ENCODE measurements around the gene SUCLG1. TPM values are rescaled to one million over a fixed set of nuclear protein-coding genes. Genes with fewer than 3 reads are reported as not detected.
"Not testable (repeated sequence)": the region's sequence is repeated elsewhere in the genome, so short reads cannot be mapped to it uniquely, and the experiment has no call there.

SUCLG1 gene
- polyA plus RNA-seq, 3 donors from 2014 or later, result 99.2 to 125 (median 105) TPM

DNA sequence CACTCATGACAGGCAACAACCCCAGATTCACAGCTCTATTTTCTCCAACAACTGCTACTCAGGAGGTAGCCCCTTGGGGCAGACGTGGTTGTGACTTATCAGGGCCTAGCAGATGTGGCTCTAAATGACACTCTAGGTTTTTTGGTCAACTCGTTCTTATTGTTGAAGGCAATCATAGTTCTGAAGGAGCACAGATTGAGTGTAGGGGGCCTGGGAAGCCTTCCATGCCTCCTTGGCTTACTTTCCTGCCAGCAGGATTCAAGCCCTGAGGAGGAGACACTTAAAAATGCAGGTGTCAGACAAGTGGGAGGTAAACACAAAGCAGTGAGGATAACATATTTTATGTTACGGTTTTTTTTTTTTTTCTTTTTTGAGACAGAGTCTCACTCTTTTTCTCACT is 23.5 kb upstream of the SUCLG1 start:
- peaks cover 0 to 6% (median 2%) of the 10 kb centered on the region in 3 donors for H3K27me3 Mint-ChIP-seq (ENCODE audit: low read depth in 3 of 3)
- peak overlapping the region; percentile 24 to 86 (median 80) for H3K27ac Mint-ChIP-seq
- peaks cover 5 to 7% (median 5%) of the 10 kb centered on the region in 3 donors for H3K36me3 Mint-ChIP-seq
- no peak overlapping the region for H3K4me3 Mint-ChIP-seq
- peaks cover 0 to 5% (median 3%) of the 10 kb centered on the region in 6 donors for H3K9me3 Mint-ChIP-seq
- DNase-seq, result no peak
- peaks cover 19 to 20% of the 10 kb centered on the region in 2 donors for H3K4me1 Mint-ChIP-seq

DNA sequence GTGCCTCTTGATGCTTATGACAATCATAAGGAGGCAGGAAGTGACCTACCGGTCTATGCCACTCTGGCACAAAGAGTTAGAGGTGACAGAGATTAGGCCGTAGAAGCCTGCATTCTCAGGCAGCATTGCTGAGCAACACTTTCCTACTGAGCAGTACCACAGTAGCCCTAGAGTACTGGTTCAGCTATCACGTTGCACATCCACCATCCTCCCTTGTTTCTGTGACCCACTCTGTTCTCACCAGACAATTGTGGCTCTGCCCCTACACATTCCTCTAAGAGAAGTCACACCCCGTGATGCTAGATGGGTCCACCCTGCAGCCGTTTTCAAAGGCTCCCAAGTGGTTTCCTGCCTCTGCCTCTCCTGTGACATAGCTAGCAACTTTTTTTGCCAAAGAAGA is 22.6 kb upstream of the SUCLG1 start:
- peak overlapping the region; percentile 78 to 90 (median 80) for H3K27ac Mint-ChIP-seq

GRCh38 chr2:84478867-84479266 is 19.8 kb upstream of the SUCLG1 start:
- H3K4me3 Mint-ChIP-seq, result no peak overlapping the region
- DNase-seq, result no peak
- peaks cover 10 to 19% (median 13%) of the 10 kb centered on the region in 3 donors for H3K36me3 Mint-ChIP-seq
- H3K9me3 Mint-ChIP-seq, result peaks cover 8 to 25% (median 16%) of the 10 kb centered on the region in 6 donors
- H3K4me1 Mint-ChIP-seq, result peaks cover 19 to 20% of the 10 kb centered on the region in 2 donors
- H3K27ac Mint-ChIP-seq, result no peak overlapping the region
- peaks cover 5 to 7% (median 6%) of the 10 kb centered on the region in 3 donors for H3K27me3 Mint-ChIP-seq (ENCODE audit: low read depth in 3 of 3)

More for the DNA sequence above, 22.6 kb upstream of the SUCLG1 start:
- Mint-ChIP-seq H3K36me3 (peaks cover 9 to 13% (median 10%) of the 10 kb centered on the region in 3 donors), H3K4me1 (peaks cover 19 to 20% of the 10 kb centered on the region in 2 donors), H3K27me3 (ENCODE audit: low read depth in 3 of 3) (peaks cover 0 to 6% (median 5%) of the 10 kb centered on the region in 3 donors), H3K9me3 (peaks cover 6 to 14% (median 9%) of the 10 kb centered on the region in 6 donors), H3K4me3 (peak overlapping the region in 4 of 5 donors; percentile 1 to 56 (median 26))
- peak; percentile 15 to 35 (median 27) for DNase-seq

DNA sequence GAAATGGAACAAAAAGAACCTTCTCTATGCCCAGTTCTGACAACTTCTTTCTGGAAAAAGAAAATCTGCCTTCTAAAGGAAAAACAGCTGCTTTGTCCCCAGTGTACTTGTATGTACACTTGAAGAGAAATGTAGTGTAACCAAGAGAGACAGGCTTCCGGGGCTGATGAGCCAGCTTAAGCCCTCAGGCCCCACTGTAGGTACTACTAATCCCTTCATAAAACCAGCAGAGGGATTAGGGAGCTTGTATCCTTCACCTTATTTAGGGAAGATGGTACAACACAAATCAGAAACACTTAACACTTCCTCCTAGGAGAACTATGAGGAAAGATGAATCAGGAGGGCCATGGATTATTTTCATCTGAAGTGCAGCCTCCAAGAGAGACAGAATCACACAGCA is 18.8 kb upstream of the SUCLG1 start:
- Mint-ChIP-seq H3K4me3 (no peak overlapping the region), H3K4me1 (peaks cover 19% of the 10 kb centered on the region in 2 donors), H3K27ac (no peak overlapping the region), H3K9me3 (peaks cover 8 to 25% (median 16%) of the 10 kb centered on the region in 6 donors), H3K27me3 (ENCODE audit: low read depth in 3 of 3) (peaks cover 4 to 7% (median 7%) of the 10 kb centered on the region in 3 donors), H3K36me3 (peaks cover 10 to 19% (median 13%) of the 10 kb centered on the region in 3 donors)
- DNase-seq, result no peak

DNA sequence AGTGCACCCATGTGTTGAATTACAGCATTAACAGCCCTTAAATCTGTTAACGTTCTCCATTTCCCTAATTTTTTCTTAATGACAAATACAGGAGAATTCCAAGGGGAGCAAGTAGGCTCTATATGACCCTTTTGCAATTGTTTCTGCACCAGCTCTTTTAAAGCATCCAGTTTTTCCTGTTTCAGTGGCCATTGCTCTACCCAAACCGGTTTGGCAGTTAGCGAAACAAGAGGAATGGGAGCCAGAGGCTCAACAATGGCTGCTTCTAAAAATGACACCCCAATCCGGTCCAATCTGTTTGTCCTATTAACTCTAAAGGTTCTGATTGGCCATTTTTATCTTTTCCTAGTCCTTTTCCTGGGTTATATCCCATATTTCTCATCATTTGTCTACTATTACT is 15.1 kb upstream of the SUCLG1 start:
- Mint-ChIP-seq H3K4me3 (no peak overlapping the region), H3K36me3 (peaks cover 9 to 19% (median 17%) of the 10 kb centered on the region in 3 donors), H3K9me3 (peaks cover 14 to 30% (median 16%) of the 10 kb centered on the region in 6 donors), H3K27me3 (ENCODE audit: low read depth in 3 of 3) (peaks cover 3 to 7% (median 7%) of the 10 kb centered on the region in 3 donors), H3K4me1 (no peaks in the 10 kb centered on the region), H3K27ac (no peak overlapping the region)
- DNase-seq, result no peak

DNA sequence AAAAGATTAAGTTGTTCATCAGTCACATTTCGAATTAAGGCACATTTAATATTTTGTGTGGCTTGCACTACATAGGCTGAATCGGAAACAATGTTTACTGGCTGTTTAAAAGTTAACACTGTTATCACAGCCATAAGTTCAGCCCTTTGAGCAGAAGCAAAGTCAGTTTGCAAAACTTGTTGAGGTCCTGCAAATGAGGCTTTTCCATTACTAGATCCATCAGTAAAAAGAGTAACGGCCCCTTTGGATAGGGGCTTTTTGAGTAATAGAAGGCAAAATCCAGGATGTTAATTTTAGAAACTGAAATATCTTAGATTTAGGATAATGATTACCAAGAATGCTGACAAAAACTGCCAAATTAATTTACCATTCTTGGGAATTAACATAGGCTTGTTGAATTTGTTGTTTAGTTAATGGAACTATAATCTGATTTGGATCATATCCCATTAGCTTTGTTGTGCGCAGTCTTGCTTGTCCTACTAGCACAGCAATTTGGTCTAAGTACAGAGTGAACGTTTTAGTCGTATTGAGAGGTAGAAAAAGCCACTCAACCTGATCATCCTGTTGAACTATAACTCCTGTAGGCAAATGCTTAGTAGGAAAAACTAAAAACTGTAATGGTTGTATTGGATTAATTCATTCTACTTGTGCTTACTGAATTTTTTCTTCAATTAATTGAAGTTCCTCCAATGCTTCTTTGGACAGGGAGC is 13.9 kb upstream of the SUCLG1 start:
- Mint-ChIP-seq H3K36me3 (peaks cover 7 to 18% (median 16%) of the 10 kb centered on the region in 3 donors), H3K4me3 (no peak overlapping the region), H3K27me3 (ENCODE audit: low read depth in 3 of 3) (peaks cover 2 to 7% (median 7%) of the 10 kb centered on the region in 3 donors), H3K4me1 (no peaks in the 10 kb centered on the region), H3K9me3 (peaks cover 14 to 30% (median 16%) of the 10 kb centered on the region in 6 donors), H3K27ac (no peak overlapping the region)
- DNase-seq, result no peak

DNA sequence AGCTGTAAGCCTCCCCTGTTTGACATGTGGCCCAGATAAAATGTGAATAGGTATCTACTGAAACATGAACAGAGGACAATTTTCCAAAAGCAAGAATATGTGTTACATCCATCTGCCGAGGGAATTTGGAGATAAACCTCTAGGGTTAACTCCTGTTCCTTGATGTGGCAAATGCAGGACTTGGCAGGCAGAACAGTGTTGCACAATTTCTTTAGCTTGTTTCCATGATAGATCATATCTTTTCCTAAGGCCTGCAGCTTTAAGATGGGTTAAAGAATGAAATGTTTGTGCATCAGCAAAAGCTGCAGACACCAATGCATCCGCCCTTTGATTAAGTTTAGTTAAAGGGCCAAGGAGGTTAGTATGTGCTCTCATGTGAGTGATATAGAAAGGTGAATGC is 13.3 kb upstream of the SUCLG1 start:
- H3K4me1 Mint-ChIP-seq; H3K27me3 Mint-ChIP-seq (ENCODE audit: low read depth in 3 of 3); H3K27ac Mint-ChIP-seq; DNase-seq; H3K4me3 Mint-ChIP-seq: not testable (repeated sequence)
- Mint-ChIP-seq H3K36me3 (peaks cover under 1 to 12% (median 10%) of the 10 kb centered on the region in 3 donors), H3K9me3 (peaks cover 9 to 24% (median 14%) of the 10 kb centered on the region in 6 donors)

- Mint-ChIP-seq H3K36me3 (peaks cover 0 to 4% (median 0%) of the 10 kb centered on the region in 3 donors), H3K27me3 (ENCODE audit: low read depth in 3 of 3) (no peaks in the 10 kb centered on the region), H3K9me3 (peaks cover 0 to 6% (median 0%) of the 10 kb centered on the region in 6 donors), H3K4me1 (no peaks in the 10 kb centered on the region), H3K27ac (no peak overlapping the region), H3K4me3 (no peak overlapping the region)
- DNase-seq, result no peak
Measured at GRCh38 chr2:84467389-84467788, 8.3 kb upstream of the SUCLG1 start.

DNA sequence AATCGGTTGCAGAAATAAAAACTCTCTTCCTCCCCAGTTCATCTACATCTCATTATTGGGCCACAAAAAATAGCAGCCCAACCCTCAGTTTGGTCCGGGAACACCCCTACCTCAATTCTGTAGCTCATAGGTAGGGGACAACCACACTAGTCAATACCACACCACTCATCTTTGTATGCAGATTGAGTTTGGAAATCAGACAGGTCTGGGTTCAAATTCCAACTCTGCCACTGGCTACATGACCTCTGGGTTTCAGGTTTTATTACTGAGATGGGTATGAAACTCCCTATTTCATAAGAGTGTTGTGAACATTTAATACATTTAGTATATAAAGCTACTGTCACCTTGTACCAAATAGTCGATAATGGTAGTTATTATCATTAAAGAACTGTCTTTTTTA is 2.2 kb upstream of the SUCLG1 start:
- Mint-ChIP-seq H3K9me3 (no peaks in the 10 kb centered on the region), H3K27me3 (ENCODE audit: low read depth in 3 of 3) (peaks cover 4 to 8% (median 5%) of the 10 kb centered on the region in 3 donors)

DNA sequence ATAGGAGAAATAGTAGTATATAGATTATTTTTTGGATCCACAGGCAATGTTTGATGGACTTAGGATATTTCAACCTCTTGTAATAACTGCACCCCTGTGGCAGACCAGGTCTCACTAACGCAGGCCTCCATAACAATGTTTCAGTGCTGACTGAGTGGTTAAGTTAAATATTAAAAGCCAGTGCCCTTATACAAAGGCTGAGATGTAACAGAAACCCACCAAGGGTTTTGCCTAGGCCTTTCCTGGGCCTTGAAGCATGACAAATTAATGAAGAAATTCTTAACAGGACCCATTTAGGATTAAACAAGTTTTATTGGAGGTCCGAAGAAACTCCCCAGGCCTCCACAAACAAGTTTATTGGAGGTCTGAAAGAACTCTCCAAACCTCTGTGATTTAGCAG is 1.6 kb upstream of the SUCLG1 start:
- no peaks in the 10 kb centered on the region for H3K9me3 Mint-ChIP-seq
- H3K27me3 Mint-ChIP-seq (ENCODE audit: low read depth in 3 of 3), result peaks cover 4 to 8% (median 5%) of the 10 kb centered on the region in 3 donors
- no peak for DNase-seq
- H3K4me3 Mint-ChIP-seq, result no peak overlapping the region
- no peak overlapping the region for H3K27ac Mint-ChIP-seq
- H3K4me1 Mint-ChIP-seq, result peaks cover 40 to 47% of the 10 kb centered on the region in 2 donors
- no peaks in the 10 kb centered on the region for H3K36me3 Mint-ChIP-seq

More for the DNA sequence above, 2.2 kb upstream of the SUCLG1 start:
- H3K4me1 Mint-ChIP-seq, result peaks cover 34 to 40% of the 10 kb centered on the region in 2 donors
- DNase-seq, result no peak
- peak overlapping the region in 2 of 6 donors; percentile 17 to 47 for H3K27ac Mint-ChIP-seq
- peak overlapping the region in 3 of 5 donors; percentile 22 to 38 (median 23) for H3K4me3 Mint-ChIP-seq
- H3K36me3 Mint-ChIP-seq, result no peaks in the 10 kb centered on the region

DNA sequence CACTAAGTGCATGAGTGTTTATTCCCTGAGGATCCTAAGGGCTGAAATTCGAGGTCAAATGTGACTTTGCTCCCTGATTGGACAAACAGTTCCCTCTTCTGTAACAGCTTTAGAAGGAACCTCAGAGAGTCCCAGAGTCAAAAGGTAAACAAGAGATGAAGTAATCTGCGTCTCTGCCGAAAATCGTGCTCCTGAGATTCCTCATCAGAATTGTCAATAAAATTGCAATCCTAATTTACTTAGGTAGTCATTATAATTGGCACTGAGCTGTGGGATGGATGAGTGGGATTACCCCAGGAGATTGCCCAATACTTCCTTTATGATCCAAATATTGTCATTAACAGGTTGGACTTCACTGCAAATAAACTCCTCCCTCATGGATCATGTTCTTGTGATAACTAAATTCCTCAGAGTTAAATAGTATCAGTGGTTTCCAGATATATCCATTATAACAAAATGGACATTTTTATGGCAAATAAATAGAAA is 907 bp upstream of the SUCLG1 start:
- DNase-seq, result no peak
- peaks cover 4 to 8% (median 5%) of the 10 kb centered on the region in 3 donors for H3K27me3 Mint-ChIP-seq (ENCODE audit: low read depth in 3 of 3)
- H3K4me3 Mint-ChIP-seq, result peak overlapping the region; percentile 94 to 98 (median 96)
- H3K9me3 Mint-ChIP-seq, result no peaks in the 10 kb centered on the region
- H3K4me1 Mint-ChIP-seq, result peaks cover 40 to 48% of the 10 kb centered on the region in 2 donors
- peak overlapping the region in 5 of 6 donors; percentile 95 to 100 (median 99) for H3K27ac Mint-ChIP-seq
- H3K36me3 Mint-ChIP-seq, result no peaks in the 10 kb centered on the region

DNA sequence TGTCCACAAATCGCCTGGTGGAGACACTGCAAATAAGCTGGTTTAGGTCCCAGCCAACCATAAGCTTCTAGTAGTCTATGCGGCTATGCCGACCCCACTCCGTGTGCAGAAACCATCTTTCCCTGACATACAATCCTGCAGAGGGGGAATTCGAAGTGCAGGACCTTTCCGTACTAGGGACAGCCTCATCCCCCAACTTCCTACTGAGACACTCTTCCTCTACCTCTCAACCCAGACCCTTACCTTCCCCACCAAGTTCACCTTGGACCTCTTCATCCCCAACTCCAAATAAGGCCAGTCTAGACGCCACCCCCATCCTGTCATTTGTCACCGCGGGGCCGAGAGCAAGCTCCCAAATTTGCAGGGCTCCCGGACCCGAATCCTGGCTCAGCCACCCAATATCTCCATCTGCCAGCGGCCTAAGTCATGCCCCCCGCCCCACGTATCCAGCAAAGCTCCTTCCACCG is 496 bp downstream of the SUCLG1 start:
- H3K36me3 Mint-ChIP-seq, result no peaks in the 10 kb centered on the region
- H3K27ac Mint-ChIP-seq, result peak overlapping the region; percentile 89 to 100 (median 98)
- peak overlapping the region; percentile 94 to 98 (median 96) for H3K4me3 Mint-ChIP-seq
- peaks cover 4 to 8% (median 5%) of the 10 kb centered on the region in 3 donors for H3K27me3 Mint-ChIP-seq (ENCODE audit: low read depth in 3 of 3)
- H3K9me3 Mint-ChIP-seq, result no peaks in the 10 kb centered on the region
- DNase-seq, result peak in 1 of 3 donors; percentile 7
- H3K4me1 Mint-ChIP-seq, result peaks cover 46 to 59% of the 10 kb centered on the region in 2 donors

DNA sequence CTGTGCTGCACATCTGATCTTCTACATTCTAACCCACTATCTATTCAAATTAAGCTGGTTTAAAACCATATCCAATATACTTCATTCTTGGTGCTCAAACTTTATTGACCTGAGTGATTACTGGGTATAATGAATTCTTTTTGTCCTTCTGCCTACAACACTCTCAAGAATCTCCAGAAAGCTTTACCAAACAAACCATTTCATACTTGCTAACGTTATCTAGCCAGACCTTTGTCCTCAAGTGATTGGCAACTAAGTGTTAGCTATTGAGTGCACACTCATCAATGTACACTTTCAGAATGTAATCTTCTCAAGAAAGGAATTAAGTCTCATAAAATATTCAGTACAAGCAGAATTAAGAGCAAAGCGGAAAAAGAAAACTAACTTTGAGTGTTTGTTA is 1.4 kb downstream of the SUCLG1 start:
- Mint-ChIP-seq H3K27me3 (ENCODE audit: low read depth in 3 of 3) (peaks cover 4 to 8% (median 5%) of the 10 kb centered on the region in 3 donors), H3K4me3 (peak overlapping the region; percentile 67 to 98 (median 96)), H3K4me1 (peaks cover 46 to 64% of the 10 kb centered on the region in 2 donors), H3K9me3 (no peaks in the 10 kb centered on the region), H3K27ac (peak overlapping the region; percentile 58 to 99 (median 92)), H3K36me3 (no peaks in the 10 kb centered on the region)
- no peak for DNase-seq

DNA sequence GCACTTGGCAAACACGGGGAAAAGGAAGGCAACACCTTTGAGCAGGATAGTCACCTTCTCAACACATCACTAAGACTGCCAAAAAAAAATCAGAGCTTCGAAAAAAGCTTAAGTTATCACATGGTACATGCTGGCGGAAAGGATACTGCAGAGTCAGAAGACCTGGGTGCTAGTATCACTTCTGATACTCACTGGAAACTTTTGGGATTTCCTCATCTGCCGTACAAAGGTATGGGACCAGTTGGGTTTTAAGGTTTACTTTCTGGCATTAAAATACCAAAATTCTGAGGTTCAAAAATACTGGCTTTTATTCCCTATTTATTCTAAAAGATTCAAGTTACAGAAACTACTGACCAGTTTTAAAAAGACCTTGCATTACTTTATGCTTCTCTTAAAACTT is 2.9 kb downstream of the SUCLG1 start:
- H3K9me3 Mint-ChIP-seq, result no peaks in the 10 kb centered on the region
- peaks cover 4 to 8% (median 5%) of the 10 kb centered on the region in 3 donors for H3K27me3 Mint-ChIP-seq (ENCODE audit: low read depth in 3 of 3)
- H3K36me3 Mint-ChIP-seq, result no peaks in the 10 kb centered on the region
- H3K27ac Mint-ChIP-seq, result peak overlapping the region in 2 of 6 donors; percentile 49 to 59
- H3K4me1 Mint-ChIP-seq, result peaks cover 57 to 80% of the 10 kb centered on the region in 2 donors
- peak overlapping the region in 1 of 5 donors; percentile 3 for H3K4me3 Mint-ChIP-seq
- no peak for DNase-seq

All from immature natural killer cell (primary cell).